Measurements from ENCODE around the gene TAF3. TPM values are rescaled to one million over a fixed set of nuclear protein-coding genes. Genes with fewer than 3 reads are reported as not detected.

TAF3 gene
- total RNA-seq, 2 experiments from 2014 or later: 12.6 to 12.8 TPM

GRCh38 chr10:7817984-7818294, 366 bp upstream of the TAF3 start:
- intact Hi-C loops (cut with micrococcal nuclease): loop anchor here (1.0 to 2.0 kb wide), 3 partner anchors 30 to 237 kb away; partner anchors contain the start of genes ATP5F1C and GATA3
- Mint-ChIP-seq H3K36me3 (ENCODE audit: low read depth) (peaks cover 4% of the 10 kb centered on the region), H3K27ac (peak overlapping the region; percentile 62), H3K27me3 (ENCODE audit: low read depth) (no peaks in the 10 kb centered on the region), H3K9me3 (no peaks in the 10 kb centered on the region), H3K4me3 (peak overlapping the region; percentile 94), H3K4me1 (ENCODE audit: low read depth) (peaks cover 28% of the 10 kb centered on the region)
- no peak for DNase-seq
- CTCF ChIA-PET: interaction anchor here (0.7 kb wide), 3 partner anchors 34 to 286 kb away, joined by 3 to 4 read pairs (median 4); no protein-coding TSS in a partner anchor

GRCh38 chr10:7819121-7819460, 786 bp downstream of the TAF3 start:
- peak overlapping the region; percentile 94 for H3K4me3 Mint-ChIP-seq
- CTCF ChIA-PET: interaction anchor here (0.6 to 1.5 kb wide), 2 partner anchors 27 to 28 kb away, joined by 3 read pairs; no protein-coding TSS in a partner anchor
- H3K36me3 Mint-ChIP-seq (ENCODE audit: low read depth): peaks cover 4% of the 10 kb centered on the region
- DNase-seq: peak; percentile 53
- intact Hi-C loops (cut with micrococcal nuclease): loop anchor here (2.0 kb wide), 1 partner anchor 236 kb away; the partner anchor contains the start of gene GATA3
- peak overlapping the region; percentile 37 for H3K27ac Mint-ChIP-seq
- H3K4me1 Mint-ChIP-seq (ENCODE audit: low read depth): peaks cover 28% of the 10 kb centered on the region
- no peaks in the 10 kb centered on the region for H3K27me3 Mint-ChIP-seq (ENCODE audit: low read depth)
- no peaks in the 10 kb centered on the region for H3K9me3 Mint-ChIP-seq

GRCh38 chr10:7824251-7824650, 5.9 kb downstream of the TAF3 start:
- DNase-seq: no peak

GRCh38 chr10:7826971-7827370, 8.7 kb downstream of the TAF3 start:
- DNase-seq: peak; percentile 8
- no peaks in the 10 kb centered on the region for H3K9me3 Mint-ChIP-seq
- CTCF ChIA-PET: no interaction called here
- peaks cover 30% of the 10 kb centered on the region for H3K4me1 Mint-ChIP-seq (ENCODE audit: low read depth)
- H3K4me3 Mint-ChIP-seq: no peak overlapping the region
- no peaks in the 10 kb centered on the region for H3K27me3 Mint-ChIP-seq (ENCODE audit: low read depth)
- intact Hi-C loops (cut with micrococcal nuclease): no loop called here
- peaks cover 35% of the 10 kb centered on the region for H3K36me3 Mint-ChIP-seq (ENCODE audit: low read depth)
- H3K27ac Mint-ChIP-seq: no peak overlapping the region

More at GRCh38 chr10:7824251-7824650, 5.9 kb downstream of the TAF3 start:
- intact Hi-C loops (cut with micrococcal nuclease): no loop called here
- Mint-ChIP-seq H3K4me3 (no peak overlapping the region), H3K4me1 (ENCODE audit: low read depth) (peaks cover 39% of the 10 kb centered on the region), H3K27me3 (ENCODE audit: low read depth) (no peaks in the 10 kb centered on the region), H3K36me3 (ENCODE audit: low read depth) (peaks cover 26% of the 10 kb centered on the region), H3K9me3 (no peaks in the 10 kb centered on the region), H3K27ac (no peak overlapping the region)
- CTCF ChIA-PET: interaction anchor here (0.6 to 1.6 kb wide), 3 partner anchors 18 to 649 kb away, joined by 3 to 5 read pairs (median 4); no protein-coding TSS in a partner anchor

GRCh38 chr10:7829289-7829834, 11.1 kb downstream of the TAF3 start:
- CTCF ChIA-PET: no interaction called here
- H3K27me3 Mint-ChIP-seq (ENCODE audit: low read depth): no peaks in the 10 kb centered on the region
- no peaks in the 10 kb centered on the region for H3K9me3 Mint-ChIP-seq
- H3K4me3 Mint-ChIP-seq: no peak overlapping the region
- no peak for DNase-seq
- H3K4me1 Mint-ChIP-seq (ENCODE audit: low read depth): peaks cover 47% of the 10 kb centered on the region
- intact Hi-C loops (cut with micrococcal nuclease): no loop called here
- H3K27ac Mint-ChIP-seq: no peak overlapping the region
- H3K36me3 Mint-ChIP-seq (ENCODE audit: low read depth): peaks cover 41% of the 10 kb centered on the region

DNA sequence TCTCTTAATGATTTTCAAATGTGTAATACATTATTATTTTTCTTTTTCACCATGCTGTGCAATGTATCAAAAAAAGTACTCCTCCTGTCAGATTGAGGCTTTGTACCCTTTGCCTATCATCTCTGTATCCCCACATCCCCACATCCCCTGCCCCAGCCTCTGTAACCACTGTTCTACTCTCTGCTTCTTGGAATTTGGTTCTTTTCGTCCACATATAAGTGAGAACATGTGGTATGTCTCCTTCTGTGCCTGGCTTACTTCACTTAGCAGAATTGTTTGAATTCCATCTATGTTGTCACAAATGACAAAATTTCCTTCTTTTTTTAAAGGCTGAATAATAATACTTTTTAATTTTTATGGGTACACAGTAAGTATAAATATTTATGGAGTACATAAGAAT, 13.8 kb downstream of the TAF3 start:
- CTCF ChIA-PET: no interaction called here
- Mint-ChIP-seq H3K27ac (no peak overlapping the region), H3K27me3 (ENCODE audit: low read depth) (no peaks in the 10 kb centered on the region), H3K36me3 (ENCODE audit: low read depth) (peaks cover 39% of the 10 kb centered on the region), H3K9me3 (no peaks in the 10 kb centered on the region), H3K4me1 (ENCODE audit: low read depth) (peaks cover 53% of the 10 kb centered on the region), H3K4me3 (no peak overlapping the region)
- intact Hi-C loops (cut with micrococcal nuclease): no loop called here
- DNase-seq: no peak

DNA sequence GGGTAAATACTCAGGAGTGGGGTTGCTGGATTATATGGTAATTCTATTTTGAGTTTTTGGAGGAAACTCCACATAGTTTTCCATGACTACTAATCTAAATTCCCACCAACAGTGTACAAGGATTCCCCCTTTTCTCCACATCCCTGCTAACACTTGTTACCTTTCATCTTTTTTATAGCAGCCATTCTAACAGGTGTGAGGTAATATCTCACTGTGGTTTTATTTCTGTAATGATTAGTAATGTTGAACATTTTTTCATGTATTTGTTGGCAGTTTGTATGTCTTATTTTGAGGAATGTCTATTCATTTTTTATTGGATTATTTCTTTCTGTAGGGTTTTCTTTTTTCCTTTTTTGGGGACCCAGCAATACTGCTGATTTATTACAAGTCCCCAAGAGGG, 14.9 kb downstream of the TAF3 start:
- no peak overlapping the region for H3K27ac Mint-ChIP-seq
- DNase-seq: no peak
- H3K4me1 Mint-ChIP-seq (ENCODE audit: low read depth): peaks cover 53% of the 10 kb centered on the region
- peaks cover 41% of the 10 kb centered on the region for H3K36me3 Mint-ChIP-seq (ENCODE audit: low read depth)
- H3K9me3 Mint-ChIP-seq: no peaks in the 10 kb centered on the region
- H3K27me3 Mint-ChIP-seq (ENCODE audit: low read depth): no peaks in the 10 kb centered on the region
- no peak overlapping the region for H3K4me3 Mint-ChIP-seq
- intact Hi-C loops (cut with micrococcal nuclease): no loop called here
- CTCF ChIA-PET: no interaction called here

DNA sequence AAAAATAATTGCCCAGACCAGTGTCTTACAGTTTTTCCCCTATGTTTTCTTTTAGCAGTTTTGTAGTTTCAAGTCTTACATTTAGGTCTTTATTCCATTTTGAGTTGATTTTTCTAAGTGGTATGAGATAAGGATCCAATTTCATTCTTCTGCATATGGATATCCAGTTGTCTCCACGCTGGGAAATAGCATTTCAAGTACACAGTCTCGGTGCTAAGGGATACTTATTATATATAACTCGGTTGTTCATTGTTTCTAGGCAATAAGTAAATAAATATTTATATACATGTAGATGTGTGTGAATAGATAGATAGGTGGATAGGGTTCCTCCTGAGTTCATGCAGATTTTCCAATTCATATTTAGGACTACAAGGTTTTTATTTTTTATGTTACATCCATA, 16.0 kb downstream of the TAF3 start:
- no peak for DNase-seq
- intact Hi-C loops (cut with micrococcal nuclease): no loop called here
- Mint-ChIP-seq H3K4me3 (no peak overlapping the region), H3K9me3 (no peaks in the 10 kb centered on the region), H3K27ac (no peak overlapping the region), H3K36me3 (ENCODE audit: low read depth) (peaks cover 47% of the 10 kb centered on the region), H3K4me1 (ENCODE audit: low read depth) (peaks cover 47% of the 10 kb centered on the region), H3K27me3 (ENCODE audit: low read depth) (no peaks in the 10 kb centered on the region)
- CTCF ChIA-PET: no interaction called here

DNA sequence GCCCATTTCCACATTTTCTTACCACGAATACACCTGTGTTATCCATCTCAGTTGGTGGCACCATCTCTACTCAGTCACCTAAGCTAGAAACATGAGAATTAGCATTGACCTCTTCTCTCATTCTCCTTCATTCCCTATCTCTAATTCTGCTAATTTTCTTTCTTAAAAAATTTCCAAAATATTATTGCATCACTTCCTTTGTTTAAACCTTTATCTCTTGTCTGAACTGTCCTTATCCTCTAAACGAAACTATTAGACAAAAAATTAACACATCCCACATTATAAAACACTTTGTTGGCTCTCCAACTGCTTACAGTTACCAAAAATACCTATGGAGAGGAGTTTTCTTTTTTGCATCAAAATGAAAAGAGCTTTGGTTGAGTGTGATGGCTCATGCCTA, 18.3 kb downstream of the TAF3 start:
- Mint-ChIP-seq H3K9me3 (no peaks in the 10 kb centered on the region), H3K36me3 (ENCODE audit: low read depth) (peaks cover 48% of the 10 kb centered on the region), H3K4me3 (no peak overlapping the region), H3K4me1 (ENCODE audit: low read depth) (peaks cover 36% of the 10 kb centered on the region), H3K27me3 (ENCODE audit: low read depth) (no peaks in the 10 kb centered on the region), H3K27ac (no peak overlapping the region)
- intact Hi-C loops (cut with micrococcal nuclease): no loop called here
- CTCF ChIA-PET: no interaction called here
- no peak for DNase-seq

GRCh38 chr10:7846591-7846990, 28.3 kb downstream of the TAF3 start:
- Mint-ChIP-seq H3K4me3 (no peak overlapping the region), H3K27ac (no peak overlapping the region), H3K27me3 (ENCODE audit: low read depth) (no peaks in the 10 kb centered on the region), H3K9me3 (no peaks in the 10 kb centered on the region), H3K4me1 (ENCODE audit: low read depth) (peaks cover 13% of the 10 kb centered on the region), H3K36me3 (ENCODE audit: low read depth) (peaks cover 8% of the 10 kb centered on the region)
- CTCF ChIA-PET: no interaction called here
- intact Hi-C loops (cut with micrococcal nuclease): no loop called here
- DNase-seq: no peak

- Mint-ChIP-seq H3K27me3 (ENCODE audit: low read depth) (no peaks in the 10 kb centered on the region), H3K4me1 (ENCODE audit: low read depth) (peaks cover 20% of the 10 kb centered on the region), H3K27ac (no peak overlapping the region), H3K36me3 (ENCODE audit: low read depth) (peaks cover 15% of the 10 kb centered on the region), H3K9me3 (no peaks in the 10 kb centered on the region), H3K4me3 (no peak overlapping the region)
- CTCF ChIA-PET: no interaction called here
- intact Hi-C loops (cut with micrococcal nuclease): no loop called here
- DNase-seq: no peak
Observed at GRCh38 chr10:7853226-7853842, 35.0 kb downstream of the TAF3 start.

- intact Hi-C loops (cut with micrococcal nuclease): no loop called here
- Mint-ChIP-seq H3K4me1 (ENCODE audit: low read depth) (peaks cover 19% of the 10 kb centered on the region), H3K4me3 (no peak overlapping the region), H3K27me3 (ENCODE audit: low read depth) (no peaks in the 10 kb centered on the region), H3K9me3 (no peaks in the 10 kb centered on the region), H3K36me3 (ENCODE audit: low read depth) (peaks cover 18% of the 10 kb centered on the region), H3K27ac (no peak overlapping the region)
- CTCF ChIA-PET: no interaction called here
- no peak for DNase-seq
Observed at GRCh38 chr10:7853890-7854289, 35.6 kb downstream of the TAF3 start.

DNA sequence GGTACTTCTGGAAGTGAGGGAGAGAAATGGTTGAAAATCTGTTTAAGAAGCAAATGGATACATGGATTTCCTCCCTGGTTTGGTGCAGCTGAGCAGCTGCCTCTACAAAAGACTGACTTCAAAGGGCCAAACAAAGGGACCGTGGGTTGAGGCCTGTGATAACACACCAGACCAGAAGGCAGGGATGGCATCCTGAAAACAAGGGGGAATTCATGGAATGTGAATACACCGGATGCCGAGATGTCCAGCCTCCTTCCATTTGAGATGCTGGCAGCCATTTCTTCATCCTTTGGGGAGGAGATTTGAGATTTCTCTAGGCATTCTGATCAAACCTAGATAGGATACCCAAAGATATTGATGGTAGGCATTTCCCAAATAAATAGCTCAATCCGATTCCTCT, 36.9 kb downstream of the TAF3 start:
- CTCF ChIA-PET: interaction anchor here (0.6 kb wide), 1 partner anchor 420 kb away, joined by 4 read pairs; no protein-coding TSS in a partner anchor
- no peak overlapping the region for H3K4me3 Mint-ChIP-seq

More for the DNA sequence above, 36.9 kb downstream of the TAF3 start:
- intact Hi-C loops (cut with micrococcal nuclease): no loop called here
- Mint-ChIP-seq H3K9me3 (peaks cover 1% of the 10 kb centered on the region), H3K27ac (no peak overlapping the region), H3K4me1 (ENCODE audit: low read depth) (peaks cover 19% of the 10 kb centered on the region), H3K27me3 (ENCODE audit: low read depth) (no peaks in the 10 kb centered on the region), H3K36me3 (ENCODE audit: low read depth) (peaks cover 24% of the 10 kb centered on the region)
- DNase-seq: no peak

Data from activated naive CD4-positive, alpha-beta T cell treated with anti-CD3 and anti-CD28 coated beads for 36 hours (primary cell).